T follicular helper cell (primary cell): ENCODE results near the gene SPTAN1.
"Not testable (repeated sequence)": the region's sequence is repeated elsewhere in the genome, so short reads cannot be mapped to it uniquely, and the experiment has no call there.

Experiments used
- DNase-seq: peaks from one replicate; pipeline ENCODE4 v3.0.0-alpha.2; 2020; ENCODE audit warnings: low read depth

Gene SPTAN1

DNA sequence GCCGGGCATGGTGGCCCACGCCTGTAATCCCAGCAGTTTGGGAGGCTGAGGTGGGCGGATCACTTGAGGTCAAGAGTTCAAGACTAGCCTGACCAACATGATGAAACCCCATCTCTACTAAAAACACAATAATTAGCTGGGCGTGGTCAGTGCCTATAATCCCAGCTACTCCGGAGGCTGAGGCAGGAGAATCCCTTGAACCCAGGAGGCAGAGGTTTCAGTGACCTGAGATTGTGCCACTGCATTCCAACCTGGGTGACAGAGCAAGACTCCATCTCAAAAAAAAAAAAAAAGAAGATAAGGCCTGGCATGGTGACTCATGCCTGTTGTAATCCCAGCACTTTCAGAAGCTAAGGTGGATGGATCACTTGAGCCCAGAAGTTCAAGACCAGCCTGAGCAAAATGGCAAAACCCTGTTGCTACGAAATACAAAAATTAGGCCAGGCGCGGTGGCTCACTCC lies 114.1 kb downstream of the SPTAN1 start:
- not testable (repeated sequence) for DNase-seq

GRCh38 chr9:128669786-128670185 lies 117.4 kb downstream of the SPTAN1 start:
- DNase-seq: no peak

GRCh38 chr9:128675382-128675781 lies 123.0 kb downstream of the SPTAN1 start:
- no peak for DNase-seq

DNA sequence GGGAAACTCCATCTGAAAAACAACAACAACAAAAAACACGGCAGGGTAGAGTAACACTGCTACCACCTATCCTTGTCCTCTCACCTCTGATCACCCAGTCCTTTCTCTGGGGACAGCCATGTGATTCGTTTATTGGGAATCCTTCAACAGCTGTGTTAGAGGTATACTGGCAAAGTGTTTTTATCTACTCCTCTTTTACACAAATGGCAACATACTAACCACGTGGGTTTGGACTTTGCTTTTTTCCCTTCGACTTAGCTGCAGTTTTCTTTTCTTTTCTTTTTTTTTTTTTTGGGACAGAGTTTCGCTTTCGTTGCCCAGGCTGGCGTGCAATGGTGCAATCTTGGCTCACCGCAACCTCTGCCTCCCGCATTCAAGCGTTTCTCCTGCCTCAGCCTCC lies 125.4 kb downstream of the SPTAN1 start:
- DNase-seq: no peak
